ENCODE data around the gene EPHA6.

- TF ChIP-seq EZH2 (IDR thresholded peaks at IDR 0.05; ENCODE audit: insufficient read depth, poor library complexity, severe bottlenecking) (no peak), EZH2phosphoT487 (IDR thresholded peaks at IDR 0.05; ENCODE audit: insufficient read depth, low read depth) (no peak)
Observed at GRCh38 chr3:97425002-97425401, 610.6 kb downstream of the EPHA6 start.

Data from GM23248 (cell line).